GM21381 (cell line): ENCODE results near the gene MAX.
A peak's percentile ranks its signal among the peaks of the same experiment; 100 is the strongest.
"Not testable (repeated sequence)": the region's sequence is repeated elsewhere in the genome, so short reads cannot be mapped to it uniquely, and the experiment has no call there.

Experiments used
- ATAC-seq: cut with Tn5 transposase; IDR thresholded peaks from one replicate; pipeline ENCODE4 v1.9.1; 2021; ENCODE audit warnings: mild to moderate bottlenecking, moderate library complexity; ENCODE audit not compliant: unreplicated experiment

MAX gene

GRCh38 chr14:65106316-65106715 lies 4.0 kb upstream of the MAX start:
- ATAC-seq = no peak

GRCh38 chr14:65104791-65105190 lies 2.5 kb upstream of the MAX start:
- no peak for ATAC-seq

DNA sequence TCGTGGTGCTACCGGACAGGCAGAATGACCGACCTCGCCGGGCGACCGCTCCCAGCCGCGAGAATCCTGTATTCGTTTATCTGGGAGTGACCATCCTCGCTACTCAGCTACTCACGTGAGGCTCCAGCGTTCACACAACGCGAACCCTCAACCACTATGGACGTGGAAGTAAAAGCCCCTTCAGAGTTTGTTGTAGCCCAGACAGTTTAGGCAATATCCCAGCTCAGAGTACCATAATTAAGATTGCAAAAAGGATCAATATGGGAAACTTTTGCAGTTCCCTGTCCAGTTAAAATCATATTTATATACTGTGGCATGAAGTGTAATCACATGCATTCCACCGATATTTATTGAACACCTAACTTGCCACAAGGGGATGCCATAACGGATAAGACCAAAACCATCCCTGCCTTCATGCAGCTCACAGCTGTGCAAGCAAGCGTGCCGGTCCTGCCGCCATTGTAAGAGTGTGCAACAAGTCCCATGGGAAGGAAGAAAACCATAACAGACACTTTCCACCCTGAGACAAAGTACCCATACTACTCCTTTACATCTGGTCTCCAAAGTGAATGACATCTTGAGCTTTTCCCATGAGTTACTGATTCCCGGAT lies 938 bp upstream of the MAX start:
- ATAC-seq = no peak

- peak; percentile 0 for ATAC-seq
Measured at GRCh38 chr14:65101631-65102440, 481 bp downstream of the MAX start.

DNA sequence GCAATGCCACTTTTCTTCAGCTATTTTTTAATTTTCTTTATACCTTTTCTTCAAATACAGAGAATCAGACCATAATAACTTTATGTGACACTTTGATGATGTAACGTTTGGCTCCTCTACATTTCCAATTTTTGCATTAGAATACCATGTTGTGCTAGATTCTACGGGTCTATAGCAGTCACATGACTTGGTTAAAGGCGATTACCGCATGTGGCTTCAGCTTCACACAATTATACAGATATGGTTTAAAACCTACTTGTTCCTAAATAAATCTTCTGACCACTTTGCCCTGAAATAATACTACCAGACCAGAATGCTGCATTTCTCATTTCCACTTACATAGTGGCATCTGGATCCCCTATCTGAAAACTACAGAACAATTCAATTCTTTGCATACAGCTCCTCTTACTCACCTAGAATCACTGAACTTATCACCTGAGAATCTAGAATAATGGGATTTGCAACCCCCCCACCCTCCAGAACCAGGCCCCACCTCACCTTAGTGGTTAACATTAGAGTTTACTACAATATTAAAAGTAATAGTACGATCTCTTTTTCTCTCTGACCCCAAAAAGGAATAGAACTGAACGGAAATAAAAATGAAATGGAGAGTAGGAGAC lies 1.3 kb downstream of the MAX start:
- no peak for ATAC-seq

DNA sequence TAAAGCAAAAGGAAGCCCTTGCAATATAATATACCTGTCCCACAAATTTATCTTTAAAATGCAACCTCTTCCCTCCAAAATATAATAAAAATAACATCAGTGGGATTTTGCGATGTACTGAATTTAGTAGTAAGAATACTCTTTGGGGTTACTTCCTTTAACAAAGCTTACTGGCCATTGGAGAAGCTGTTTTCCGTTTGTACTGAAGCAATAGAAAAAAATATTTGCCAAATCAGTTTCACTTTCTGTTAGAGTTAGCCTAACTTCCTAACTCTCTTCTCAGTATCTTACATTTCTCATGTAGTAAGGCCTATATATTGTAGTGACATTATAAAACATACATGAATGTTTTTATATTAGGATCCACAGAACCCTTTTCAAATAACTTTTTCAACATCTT lies 3.7 kb downstream of the MAX start:
- ATAC-seq = no peak

DNA sequence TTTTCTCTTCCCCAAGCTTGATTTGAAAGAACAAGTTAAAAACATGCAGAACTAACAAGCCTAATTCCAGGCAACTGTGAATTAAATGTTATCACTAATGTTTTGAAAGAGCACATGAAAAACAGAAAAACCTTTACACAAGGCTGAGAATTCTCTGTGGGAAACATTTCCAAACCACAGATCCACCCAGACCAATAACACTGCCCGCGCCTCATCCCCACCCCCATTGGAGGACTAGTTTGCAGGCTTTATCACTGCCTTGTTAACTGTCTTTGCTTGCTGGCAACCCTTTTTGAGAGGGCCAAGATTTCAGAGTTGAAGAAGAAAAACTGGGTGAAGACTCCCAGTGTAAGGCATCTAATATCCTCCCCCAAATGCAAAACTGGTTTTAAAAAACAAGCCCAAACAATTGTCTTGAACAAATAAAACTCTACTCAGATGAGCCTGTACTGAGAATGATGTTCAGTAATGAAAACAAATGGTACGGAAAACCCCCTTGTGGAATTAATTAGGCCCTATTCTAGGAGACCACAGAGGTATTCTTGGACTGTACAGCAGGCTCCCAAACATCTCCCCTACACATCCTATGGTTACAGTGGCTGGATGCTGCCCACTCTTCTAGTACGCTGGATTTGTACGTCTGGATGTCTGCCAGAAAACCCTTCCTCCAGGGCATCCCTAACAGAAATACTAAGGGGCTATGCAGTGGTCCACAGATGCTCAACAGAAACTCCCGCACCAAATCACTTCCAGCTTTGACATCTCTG lies 5.8 kb downstream of the MAX start:
- ATAC-seq = no peak

DNA sequence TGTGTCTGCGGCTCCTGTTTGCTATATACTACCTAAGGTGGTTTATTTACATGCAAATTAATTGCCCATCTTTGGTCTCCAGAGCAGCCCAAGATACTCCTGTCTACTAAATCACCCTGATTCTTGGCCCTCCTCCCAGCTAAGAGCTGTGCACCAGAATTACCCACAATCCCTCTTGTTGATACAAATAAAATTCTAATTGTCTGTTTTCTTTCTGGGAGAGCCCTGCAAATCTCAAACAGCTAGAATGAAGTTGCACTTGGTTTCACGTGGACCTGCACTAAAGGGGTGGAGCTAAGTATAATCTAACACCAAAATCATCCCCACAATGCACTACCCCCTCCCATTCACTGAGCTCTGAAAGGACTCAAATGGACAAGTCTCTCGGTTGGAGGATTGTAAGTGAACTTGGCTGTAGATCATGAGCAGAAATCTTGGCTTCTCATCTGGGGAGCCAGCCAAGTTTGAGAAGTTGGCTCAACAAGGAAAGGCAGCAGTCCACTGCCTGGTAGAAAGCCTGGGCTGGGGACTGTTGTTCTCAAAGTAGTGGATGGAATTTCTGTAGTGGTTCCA lies 6.6 kb downstream of the MAX start:
- no peak for ATAC-seq

DNA sequence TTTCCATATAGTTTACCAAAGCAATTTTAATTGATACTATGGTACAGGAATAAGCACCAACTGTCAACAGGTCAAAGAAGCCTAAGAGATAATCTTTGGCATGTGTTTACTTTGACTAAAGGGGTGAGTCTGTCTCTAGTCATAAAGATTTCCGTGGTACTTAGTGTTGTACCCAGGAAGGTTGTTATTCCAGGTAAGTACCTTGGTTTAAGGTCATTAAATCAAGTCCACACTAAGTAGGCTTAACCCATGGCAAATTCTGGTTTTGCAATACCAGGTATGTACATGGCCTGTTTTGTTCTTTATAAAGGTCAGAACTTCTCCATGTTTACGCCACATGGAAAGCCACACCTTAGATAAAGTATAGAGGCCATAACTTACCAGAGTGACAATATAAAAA lies 10.0 kb downstream of the MAX start:
- no peak for ATAC-seq

- not testable (repeated sequence) for ATAC-seq
Measured at GRCh38 chr14:65087835-65088234, 14.5 kb downstream of the MAX start.

- not testable (repeated sequence) for ATAC-seq
Measured at GRCh38 chr14:65086686-65087085, 15.6 kb downstream of the MAX start.

DNA sequence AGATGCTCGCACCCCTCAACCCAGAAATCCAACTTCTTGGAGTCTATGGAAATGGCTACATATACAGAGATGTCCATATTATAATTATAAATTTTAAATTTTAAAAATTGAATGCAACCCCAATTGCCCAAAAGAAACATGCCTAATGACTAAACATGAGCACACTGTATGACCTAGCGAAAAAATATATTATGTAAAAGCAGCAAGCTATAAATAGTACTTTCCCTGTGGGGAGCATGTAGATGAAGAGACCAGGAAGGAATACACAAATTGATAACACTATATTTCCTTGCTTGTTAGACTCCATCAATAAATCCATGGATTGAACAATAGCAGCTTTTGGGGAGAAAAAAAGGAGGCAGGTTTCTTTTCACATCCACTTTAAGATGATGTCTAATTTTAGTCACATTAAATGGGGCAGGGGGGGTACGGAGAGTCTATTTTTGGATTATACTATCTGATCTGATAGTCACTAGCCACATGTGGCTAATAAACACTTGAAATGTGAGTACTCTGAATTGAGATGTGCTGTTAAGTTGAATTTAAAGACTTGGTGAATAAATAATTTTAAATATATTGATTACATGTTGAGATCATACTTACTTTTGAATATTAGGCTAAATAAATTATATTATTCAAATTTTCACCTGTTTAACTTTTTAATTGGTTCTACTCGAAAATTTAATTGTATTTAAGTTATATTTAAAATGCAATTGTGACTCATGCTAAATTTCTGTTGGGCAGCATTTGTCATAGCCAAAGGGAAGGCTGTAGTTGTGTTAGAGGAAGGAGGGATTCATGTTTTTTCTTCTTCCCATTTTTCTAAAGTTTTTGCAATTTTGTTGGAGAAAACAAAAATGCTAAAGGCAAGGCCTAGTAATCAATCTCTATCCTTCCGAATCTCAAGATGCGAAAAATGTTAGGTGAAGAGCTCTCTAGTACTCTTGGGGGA lies 17.5 kb downstream of the MAX start:
- ATAC-seq = no peak

DNA sequence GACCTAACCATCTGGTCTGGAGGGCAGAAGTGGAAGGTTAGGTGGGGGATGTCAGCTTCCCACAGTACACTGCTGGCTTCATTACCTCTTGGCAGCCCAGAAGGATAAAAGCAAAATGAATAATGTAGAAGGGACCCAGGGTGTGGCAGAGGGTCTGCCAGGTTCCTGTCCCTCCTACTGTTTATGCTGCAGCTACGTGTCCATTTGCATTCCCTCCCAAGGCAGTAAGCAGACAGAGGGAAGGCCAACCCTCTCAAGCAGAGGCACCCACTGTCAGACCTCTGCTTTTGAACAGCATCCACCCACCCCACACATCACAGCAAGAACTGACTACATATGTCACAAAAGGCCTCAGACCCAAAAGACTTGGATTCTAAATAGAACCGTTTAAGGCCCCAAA lies 19.4 kb downstream of the MAX start:
- no peak for ATAC-seq

DNA sequence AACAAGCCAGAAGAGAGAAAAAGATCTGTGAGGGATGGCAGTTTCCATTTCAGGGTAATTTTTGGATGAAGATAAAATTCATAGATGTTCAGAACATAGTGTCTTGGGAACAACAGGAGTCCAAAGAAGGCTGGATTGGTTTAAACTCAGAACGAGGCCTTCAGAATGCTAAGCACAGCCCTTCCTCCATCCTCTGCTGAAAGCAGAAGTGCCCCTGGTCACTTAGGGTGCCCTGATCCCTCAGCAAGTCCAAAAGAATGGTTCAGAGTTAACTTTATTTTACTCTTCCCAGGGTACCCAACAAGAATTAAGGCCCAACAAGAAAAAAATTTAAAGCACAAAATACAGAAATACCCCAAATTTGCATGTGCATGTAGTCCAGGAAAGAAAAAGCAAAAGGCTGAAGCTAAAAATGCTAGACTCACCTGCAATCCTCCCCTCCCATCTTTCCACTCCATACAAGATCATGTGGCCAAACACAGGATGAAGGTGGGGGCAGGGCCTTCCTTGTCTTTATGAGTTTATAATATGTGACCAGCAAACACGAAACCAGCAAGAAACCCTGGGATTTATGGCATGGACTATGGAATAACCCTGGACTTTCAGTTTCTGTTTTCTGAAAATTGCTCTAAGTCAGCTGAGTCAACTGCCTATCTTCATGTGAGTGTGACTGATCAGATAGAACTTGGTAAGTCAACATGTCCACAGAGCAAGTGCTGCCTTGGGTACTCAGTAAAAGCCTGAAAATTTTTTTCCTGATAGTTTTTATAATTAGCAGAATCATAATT lies 21.2 kb downstream of the MAX start:
- no peak for ATAC-seq

- no peak for ATAC-seq
Measured at GRCh38 chr14:65079768-65080167, 22.5 kb downstream of the MAX start.

DNA sequence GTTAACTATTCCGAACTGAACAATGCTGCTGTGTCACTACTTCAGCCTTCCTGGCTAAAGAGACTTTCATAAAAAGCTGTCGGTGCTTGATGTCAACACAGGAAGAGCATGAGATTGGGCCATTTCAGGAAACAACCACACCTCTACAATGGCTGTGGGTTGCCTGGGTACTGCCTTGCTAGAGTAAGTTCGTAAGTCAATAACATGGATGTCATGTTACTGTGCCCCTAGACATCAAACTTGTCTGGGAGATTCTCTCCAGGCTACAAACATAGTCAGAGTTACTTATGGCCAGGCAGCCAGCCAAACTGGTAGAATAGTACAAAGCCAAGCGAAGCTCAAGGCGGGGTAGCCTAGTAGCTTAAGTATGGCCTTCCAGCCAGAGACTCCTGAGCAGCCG lies 23.1 kb downstream of the MAX start:
- no peak for ATAC-seq

DNA sequence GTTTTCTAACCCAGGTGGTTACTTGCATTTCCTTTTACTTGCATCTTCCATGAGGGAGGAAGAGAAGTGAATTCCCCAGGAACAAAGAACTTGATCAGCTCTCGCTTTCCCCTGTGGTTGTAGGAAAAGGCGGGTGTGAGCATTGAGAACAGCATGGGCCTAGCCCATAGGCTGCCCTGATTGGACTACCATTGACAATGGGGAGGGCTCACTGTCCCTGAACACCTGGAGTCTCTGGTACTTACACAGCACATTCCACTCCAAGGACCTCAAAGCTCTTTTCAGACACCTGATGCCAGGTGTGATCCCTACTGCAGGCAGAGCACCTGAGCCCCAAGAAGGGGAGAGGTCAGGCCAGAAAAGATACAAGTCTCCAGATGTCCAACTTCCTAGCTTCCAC lies 25.0 kb downstream of the MAX start:
- no peak for ATAC-seq

DNA sequence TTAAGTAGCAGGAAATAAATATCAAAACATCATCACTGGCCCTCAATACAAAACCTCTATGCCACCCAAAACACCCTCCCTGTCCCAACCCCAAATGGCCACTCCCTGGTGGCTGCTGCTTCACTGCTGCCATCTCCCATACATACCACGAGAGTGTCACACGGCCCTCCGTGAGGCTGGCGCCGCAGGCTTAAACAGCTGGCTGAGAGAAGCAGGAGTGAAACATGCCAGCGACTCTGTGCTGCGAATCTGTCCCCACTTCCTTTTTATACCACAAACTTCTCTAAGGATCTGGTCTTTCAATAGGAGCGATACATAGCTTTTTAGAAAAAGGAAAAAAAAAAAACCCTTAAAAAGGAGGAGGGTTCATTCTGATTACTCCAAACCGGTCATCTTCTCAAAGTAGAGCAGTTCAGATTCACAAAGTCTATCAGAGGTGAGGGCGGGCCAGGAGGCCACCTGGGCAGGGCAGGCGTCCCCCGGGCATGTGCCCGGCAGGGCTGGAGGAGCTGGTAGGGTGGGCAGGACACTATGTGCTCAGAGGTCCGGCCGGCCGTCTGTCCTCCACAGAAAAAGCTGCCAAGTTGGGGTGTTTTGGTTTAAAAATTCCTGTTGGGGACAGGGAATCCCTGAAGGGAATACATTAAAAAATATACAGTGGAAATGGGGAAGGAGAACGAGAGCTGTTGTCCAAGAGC lies 26.5 kb downstream of the MAX start:
- no peak for ATAC-seq
